NT2/D1 (cell line): ENCODE data around the gene PCGF5.
"Not testable (repeated sequence)": the region's sequence is repeated elsewhere in the genome, so short reads cannot be mapped to it uniquely, and the experiment has no call there.

Source experiments
- YY1 ChIP-seq: IDR thresholded peaks from 2 replicates; pipeline ENCODE4 v1.6.1; 2011; ENCODE audit not compliant: insufficient read length, insufficient read depth
- ZNF274 ChIP-seq: IDR thresholded peaks from 2 replicates; pipeline ENCODE4 v1.6.1; 2011; ENCODE audit warnings: mild to moderate bottlenecking, low read depth, low read length

DNA sequence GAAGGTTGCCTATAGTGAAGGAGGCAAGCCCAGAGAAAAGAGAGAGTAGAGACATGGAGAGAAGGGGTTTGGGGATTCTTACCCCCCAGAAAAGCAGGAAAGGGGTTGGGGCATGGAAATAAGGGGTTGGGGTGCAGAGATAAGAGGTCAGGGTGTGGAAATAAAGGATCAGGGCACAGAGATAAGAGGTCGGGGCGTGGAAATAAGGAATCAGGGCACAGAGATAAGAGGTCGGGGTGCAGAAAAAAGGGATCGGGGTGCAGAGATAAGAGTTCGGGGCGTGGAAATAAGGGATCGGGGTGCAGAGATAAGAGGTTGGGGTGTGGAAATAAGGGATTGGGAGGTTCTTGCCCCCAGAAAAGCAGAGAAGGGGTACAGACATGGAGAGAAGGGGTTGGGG is 85.5 kb downstream of the PCGF5 start:
- TF ChIP-seq YY1, ZNF274: not testable (repeated sequence)
